ENCODE data around the gene COL4A1. TPM values are rescaled to one million over a fixed set of nuclear protein-coding genes. Genes with fewer than 3 reads are reported as not detected.

COL4A1 gene
- total RNA-seq, 4 donors from 2014 or later, result 278 to 618 (median 440) TPM

DNA sequence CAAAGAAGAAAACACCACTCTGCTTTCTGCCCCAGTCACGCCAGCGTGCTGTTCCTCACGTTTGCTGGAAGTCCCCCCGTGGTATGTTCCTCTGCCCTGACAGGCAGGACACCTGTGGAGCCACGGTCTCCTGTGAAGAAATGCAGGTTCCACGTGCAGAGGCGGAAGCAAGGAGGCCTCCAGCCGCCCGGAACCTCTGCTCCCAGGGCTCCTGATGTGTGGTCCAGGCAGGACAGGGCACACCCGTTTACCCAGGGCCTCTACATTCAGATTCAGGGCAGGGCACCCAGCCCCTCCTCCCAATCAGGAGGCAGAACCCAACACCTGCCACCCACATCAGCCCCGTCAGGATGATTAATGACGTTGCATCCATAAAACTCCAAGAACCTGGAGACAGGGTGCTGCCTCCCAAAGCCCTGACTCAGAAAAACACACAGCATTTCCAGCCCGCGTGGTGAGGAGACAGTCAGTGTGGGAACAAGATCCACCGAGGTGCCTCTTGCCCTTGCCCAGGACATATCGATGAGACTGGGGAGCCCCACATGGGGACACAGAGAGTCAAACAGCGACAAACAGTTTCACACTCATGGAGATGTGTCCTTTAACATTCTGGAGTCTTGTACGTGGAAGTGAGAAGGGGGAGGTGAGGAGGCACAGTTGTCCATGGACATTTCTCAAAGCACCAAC lies 76.2 kb downstream of the COL4A1 start:
- H3K9me3 ChIP-seq, result no peaks in the 10 kb centered on the region
- no peaks in the 10 kb centered on the region for H3K27me3 ChIP-seq
- TF ChIP-seq EP300 (IDR thresholded peaks at IDR 0.05) (no peak), POLR2A (IDR thresholded peaks at IDR 0.05) (no peak), POLR2AphosphoS5 (IDR thresholded peaks at IDR 0.05) (no peak)
- TF ChIP-seq, protein P1, sequence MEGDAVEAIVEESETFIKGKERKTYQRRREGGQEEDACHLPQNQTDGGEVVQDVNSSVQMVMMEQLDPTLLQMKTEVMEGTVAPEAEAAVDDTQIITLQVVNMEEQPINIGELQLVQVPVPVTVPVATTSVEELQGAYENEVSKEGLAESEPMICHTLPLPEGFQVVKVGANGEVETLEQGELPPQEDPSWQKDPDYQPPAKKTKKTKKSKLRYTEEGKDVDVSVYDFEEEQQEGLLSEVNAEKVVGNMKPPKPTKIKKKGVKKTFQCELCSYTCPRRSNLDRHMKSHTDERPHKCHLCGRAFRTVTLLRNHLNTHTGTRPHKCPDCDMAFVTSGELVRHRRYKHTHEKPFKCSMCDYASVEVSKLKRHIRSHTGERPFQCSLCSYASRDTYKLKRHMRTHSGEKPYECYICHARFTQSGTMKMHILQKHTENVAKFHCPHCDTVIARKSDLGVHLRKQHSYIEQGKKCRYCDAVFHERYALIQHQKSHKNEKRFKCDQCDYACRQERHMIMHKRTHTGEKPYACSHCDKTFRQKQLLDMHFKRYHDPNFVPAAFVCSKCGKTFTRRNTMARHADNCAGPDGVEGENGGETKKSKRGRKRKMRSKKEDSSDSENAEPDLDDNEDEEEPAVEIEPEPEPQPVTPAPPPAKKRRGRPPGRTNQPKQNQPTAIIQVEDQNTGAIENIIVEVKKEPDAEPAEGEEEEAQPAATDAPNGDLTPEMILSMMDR (IDR thresholded peaks at IDR 0.05), result no peak
- peak overlapping the region in 3 of 4 donors; percentile 4 to 99 (median 52) for H3K27ac ChIP-seq
- H3K4me1 ChIP-seq, result peaks cover 3 to 83% (median 18%) of the 10 kb centered on the region in 3 donors
- no peak overlapping the region for H3K4me3 ChIP-seq
- peaks cover 0 to 7% of the 10 kb centered on the region in 2 donors for H3K36me3 ChIP-seq
- ATAC-seq, result no peak
- WGBS, 2 donors (ENCODE audit: low coverage in 1 of 2), result 47 to 83% methylated on average over 3 to 5 of the region's 18 CpGs

DNA sequence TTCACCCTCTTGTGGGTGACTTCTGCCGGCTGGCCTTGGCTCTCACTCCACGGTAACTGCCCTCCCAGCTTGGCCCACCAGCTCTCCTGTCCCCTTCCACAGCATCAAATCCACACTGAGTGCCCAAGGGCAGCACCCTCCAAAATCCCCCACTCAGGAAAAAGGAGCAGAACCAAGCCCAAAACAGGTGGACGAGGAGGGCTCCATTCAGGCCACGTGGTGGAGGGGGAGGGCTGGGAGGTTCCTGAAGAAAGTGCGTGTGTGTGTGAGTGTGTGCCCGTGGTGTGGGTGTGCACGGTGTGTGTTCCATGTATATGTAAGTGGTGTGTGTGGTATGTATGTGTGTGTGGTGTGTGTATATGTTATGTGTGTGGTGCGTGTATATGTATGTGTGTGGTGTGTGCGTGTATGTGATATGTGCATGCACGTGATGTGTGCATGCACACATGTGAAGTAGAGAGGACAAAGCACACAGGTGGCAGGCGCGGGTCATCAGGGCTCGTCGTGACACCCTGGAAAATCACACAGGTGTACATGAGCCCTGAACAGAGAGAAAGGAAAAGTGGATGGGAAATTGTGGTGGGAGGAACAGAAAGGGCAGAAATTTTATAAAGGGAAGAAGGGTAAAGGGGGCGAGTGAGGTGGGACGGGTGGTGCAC lies 76.9 kb downstream of the COL4A1 start:
- no peaks in the 10 kb centered on the region for H3K9me3 ChIP-seq
- WGBS, 2 donors (ENCODE audit: low coverage in 1 of 2), result 87 to 89% methylated on average over 13 to 14 of the region's 16 CpGs
- no peak for ATAC-seq

DNA sequence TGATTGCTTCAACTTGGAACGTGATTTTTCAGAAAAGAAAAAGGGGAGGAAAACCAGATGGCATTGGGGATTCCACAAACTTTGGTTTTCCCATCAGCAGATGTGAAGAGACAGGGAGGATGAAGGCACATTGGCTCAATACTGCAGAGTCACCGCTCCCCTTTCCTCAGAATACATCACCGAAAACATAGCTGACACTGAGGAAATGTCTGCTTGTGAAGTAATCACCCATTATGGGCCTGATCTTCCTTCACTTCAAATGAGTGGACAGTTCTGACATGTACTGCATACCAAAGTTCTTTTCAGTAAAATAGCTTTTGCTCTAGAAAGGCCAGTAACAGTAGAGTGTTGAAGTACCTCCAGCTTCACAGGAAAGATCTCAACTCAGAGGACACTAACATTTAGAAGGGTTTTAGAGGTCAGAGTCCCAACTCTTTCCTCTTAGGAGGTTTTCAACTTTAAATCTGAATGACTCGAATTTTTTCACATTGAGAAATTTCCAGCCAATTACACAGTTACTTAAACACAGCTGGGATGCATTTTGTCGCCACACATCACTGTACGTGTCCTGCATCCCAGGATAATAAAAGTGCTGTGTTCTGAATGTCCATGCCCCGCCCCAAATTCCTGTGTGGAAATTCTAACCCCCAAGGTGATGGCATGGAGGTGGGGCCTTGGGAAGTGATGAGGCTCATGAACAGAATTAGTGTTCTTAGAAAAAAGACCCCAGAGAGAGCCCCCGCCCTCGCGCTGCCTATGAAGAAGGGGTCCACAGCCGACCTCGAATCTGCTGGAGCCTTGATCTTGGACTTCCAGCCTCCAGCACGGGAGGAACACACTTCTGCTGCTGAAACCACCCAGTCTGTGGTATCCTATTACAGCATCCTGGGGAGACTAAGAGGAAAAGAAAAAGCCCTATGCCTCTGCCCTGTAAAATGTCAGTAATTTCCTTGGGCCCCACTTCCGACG lies 77.7 kb downstream of the COL4A1 start:
- peaks cover 3 to 92% (median 19%) of the 10 kb centered on the region in 3 donors for H3K4me1 ChIP-seq
- H3K27ac ChIP-seq, result peak overlapping the region in 3 of 4 donors; percentile 8 to 99 (median 68)
- H3K27me3 ChIP-seq, result no peaks in the 10 kb centered on the region
- 62 to 84% methylated on average over 7 to 8 of the region's 15 CpGs for WGBS, 2 donors (ENCODE audit: low coverage in 1 of 2)
- no peak overlapping the region for H3K4me3 ChIP-seq
- peaks cover 0 to 7% of the 10 kb centered on the region in 2 donors for H3K36me3 ChIP-seq
- no peak for TF ChIP-seq POLR2A (IDR thresholded peaks at IDR 0.05)
- no peak for TF ChIP-seq EP300 (IDR thresholded peaks at IDR 0.05)
- TF ChIP-seq, protein P1 (IDR thresholded peaks at IDR 0.05), result no peak
- no peak for TF ChIP-seq POLR2AphosphoS5 (IDR thresholded peaks at IDR 0.05)
- no peak for ATAC-seq
- no peaks in the 10 kb centered on the region for H3K9me3 ChIP-seq

More for the DNA sequence above, 76.9 kb downstream of the COL4A1 start:
- H3K36me3 ChIP-seq, result peaks cover 0 to 7% of the 10 kb centered on the region in 2 donors
- H3K27me3 ChIP-seq, result no peaks in the 10 kb centered on the region
- TF ChIP-seq EP300 (IDR thresholded peaks at IDR 0.05) (no peak), POLR2A (IDR thresholded peaks at IDR 0.05) (no peak)
- TF ChIP-seq, protein P1 (IDR thresholded peaks at IDR 0.05), result no peak
- H3K27ac ChIP-seq, result peak overlapping the region in 3 of 4 donors; percentile 8 to 99 (median 18)
- peaks cover 3 to 87% (median 20%) of the 10 kb centered on the region in 3 donors for H3K4me1 ChIP-seq
- no peak overlapping the region for H3K4me3 ChIP-seq

DNA sequence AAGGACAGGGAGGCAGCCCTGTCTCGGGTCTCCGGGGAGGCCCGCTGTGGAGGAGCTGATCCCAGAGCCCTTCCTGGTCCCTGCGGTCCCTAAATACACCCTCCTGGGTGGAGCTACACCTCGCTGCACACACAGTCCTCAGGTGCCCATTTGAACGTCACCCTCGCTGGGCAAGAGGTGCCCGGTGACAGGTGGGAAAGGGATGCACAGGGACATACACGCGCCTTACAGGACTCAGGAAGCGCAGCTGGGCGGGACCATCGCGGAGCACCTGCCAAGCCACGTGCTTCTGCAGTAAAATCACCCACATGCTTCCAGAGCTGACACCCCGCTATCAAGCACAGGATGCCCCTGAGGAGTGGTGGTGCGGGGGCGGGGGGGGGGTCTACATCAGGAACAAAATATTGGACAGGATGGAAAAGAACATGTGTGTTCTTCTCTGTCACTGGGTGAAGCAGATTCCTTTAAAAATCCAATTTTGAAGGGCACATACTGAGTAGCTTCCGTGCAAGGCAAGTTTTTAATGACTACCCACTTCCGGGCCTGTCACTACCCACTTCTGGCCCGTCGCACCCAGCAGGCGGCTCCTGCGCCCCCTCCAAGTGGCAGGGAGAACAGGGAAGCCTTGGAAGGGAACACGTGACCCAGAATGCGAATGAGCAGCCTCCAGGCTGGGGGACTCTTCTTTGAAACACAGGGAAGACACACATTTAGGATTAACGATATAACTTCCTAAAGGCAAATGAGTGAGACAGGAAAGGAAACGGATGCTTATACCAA lies 78.9 kb downstream of the COL4A1 start:
- Histone ChIP-seq H3K36me3 (peaks cover 0 to 7% of the 10 kb centered on the region in 2 donors), H3K4me3 (no peak overlapping the region), H3K9me3 (no peaks in the 10 kb centered on the region), H3K27ac (peak overlapping the region in 3 of 4 donors; percentile 68 to 99 (median 90)), H3K4me1 (peaks cover 3 to 82% (median 16%) of the 10 kb centered on the region in 3 donors), H3K27me3 (no peaks in the 10 kb centered on the region)
- 76 to 82% methylated on average over 11 of the region's 28 CpGs for WGBS, 2 donors (ENCODE audit: low coverage in 1 of 2)
- no peak for ATAC-seq
- TF ChIP-seq POLR2A (IDR thresholded peaks at IDR 0.05) (no peak), POLR2AphosphoS5 (IDR thresholded peaks at IDR 0.05) (no peak), EP300 (IDR thresholded peaks at IDR 0.05) (no peak)
- TF ChIP-seq, protein P1 (IDR thresholded peaks at IDR 0.05), result no peak

All from gastroesophageal sphincter (tissue), 4 donors.